GM12873 (cell line): ENCODE data around the gene NPEPL1.

ENCODE experiments used
- TF ChIP-seq, protein P1 (sequence below): IDR thresholded peaks from 2 replicates; pipeline ENCODE4 v1.5.1; 2012; ENCODE audit warnings: low read depth, mild to moderate bottlenecking, moderate library complexity, low read length, control low read depth; ENCODE audit not compliant: insufficient read depth; ENCODE audit errors: missing control alignments

Gene NPEPL1

GRCh38 chr20:58713801-58714339 lies 21.3 kb downstream of the NPEPL1 start:
- TF ChIP-seq, protein P1, sequence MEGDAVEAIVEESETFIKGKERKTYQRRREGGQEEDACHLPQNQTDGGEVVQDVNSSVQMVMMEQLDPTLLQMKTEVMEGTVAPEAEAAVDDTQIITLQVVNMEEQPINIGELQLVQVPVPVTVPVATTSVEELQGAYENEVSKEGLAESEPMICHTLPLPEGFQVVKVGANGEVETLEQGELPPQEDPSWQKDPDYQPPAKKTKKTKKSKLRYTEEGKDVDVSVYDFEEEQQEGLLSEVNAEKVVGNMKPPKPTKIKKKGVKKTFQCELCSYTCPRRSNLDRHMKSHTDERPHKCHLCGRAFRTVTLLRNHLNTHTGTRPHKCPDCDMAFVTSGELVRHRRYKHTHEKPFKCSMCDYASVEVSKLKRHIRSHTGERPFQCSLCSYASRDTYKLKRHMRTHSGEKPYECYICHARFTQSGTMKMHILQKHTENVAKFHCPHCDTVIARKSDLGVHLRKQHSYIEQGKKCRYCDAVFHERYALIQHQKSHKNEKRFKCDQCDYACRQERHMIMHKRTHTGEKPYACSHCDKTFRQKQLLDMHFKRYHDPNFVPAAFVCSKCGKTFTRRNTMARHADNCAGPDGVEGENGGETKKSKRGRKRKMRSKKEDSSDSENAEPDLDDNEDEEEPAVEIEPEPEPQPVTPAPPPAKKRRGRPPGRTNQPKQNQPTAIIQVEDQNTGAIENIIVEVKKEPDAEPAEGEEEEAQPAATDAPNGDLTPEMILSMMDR: no peak

- TF ChIP-seq, protein P1: no peak
Measured at GRCh38 chr20:58714340-58714922, 21.8 kb downstream of the NPEPL1 start.

DNA sequence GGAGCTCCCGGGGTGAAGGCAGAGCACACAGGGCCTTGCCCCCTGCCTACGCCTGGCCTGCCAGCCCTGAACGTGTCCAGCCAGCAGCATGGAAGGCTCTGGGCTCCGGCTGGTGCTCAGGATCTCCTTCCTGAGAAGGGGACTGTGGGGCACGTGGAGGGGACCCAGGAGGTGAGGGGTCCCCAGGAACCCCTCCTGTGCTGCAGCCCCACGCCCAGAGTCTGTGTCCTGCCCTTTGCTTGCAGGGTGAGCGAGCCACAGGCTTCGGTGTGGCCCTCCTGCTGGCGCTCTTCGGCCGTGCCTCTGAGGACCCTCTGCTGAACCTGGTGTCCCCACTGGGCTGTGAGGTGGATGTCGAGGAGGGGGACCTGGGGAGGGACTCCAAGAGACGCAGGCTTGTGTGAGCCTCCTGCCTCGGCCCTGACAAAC lies 22.3 kb downstream of the NPEPL1 start:
- TF ChIP-seq, protein P1: no peak

DNA sequence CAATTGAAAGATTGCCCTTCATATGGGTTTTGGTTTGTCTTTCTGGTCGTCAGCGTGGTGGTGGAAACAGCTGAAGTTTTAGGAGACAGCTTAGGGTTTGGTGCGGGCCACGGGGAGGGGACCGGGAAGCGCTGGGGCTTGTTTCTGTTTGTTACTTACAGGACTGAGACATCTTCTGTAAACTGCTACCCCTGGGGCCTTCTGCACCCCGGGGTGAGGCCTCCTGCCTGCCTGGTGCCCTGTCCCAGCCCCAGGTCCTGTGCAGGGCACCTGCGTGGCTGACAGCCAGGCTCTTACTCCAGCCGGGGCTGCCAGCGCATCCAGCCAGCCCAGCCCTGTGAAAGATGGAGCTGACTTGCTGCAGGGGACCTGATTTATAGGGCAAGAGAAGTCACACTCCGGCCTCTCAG lies 22.8 kb downstream of the NPEPL1 start:
- TF ChIP-seq, protein P1: no peak

DNA sequence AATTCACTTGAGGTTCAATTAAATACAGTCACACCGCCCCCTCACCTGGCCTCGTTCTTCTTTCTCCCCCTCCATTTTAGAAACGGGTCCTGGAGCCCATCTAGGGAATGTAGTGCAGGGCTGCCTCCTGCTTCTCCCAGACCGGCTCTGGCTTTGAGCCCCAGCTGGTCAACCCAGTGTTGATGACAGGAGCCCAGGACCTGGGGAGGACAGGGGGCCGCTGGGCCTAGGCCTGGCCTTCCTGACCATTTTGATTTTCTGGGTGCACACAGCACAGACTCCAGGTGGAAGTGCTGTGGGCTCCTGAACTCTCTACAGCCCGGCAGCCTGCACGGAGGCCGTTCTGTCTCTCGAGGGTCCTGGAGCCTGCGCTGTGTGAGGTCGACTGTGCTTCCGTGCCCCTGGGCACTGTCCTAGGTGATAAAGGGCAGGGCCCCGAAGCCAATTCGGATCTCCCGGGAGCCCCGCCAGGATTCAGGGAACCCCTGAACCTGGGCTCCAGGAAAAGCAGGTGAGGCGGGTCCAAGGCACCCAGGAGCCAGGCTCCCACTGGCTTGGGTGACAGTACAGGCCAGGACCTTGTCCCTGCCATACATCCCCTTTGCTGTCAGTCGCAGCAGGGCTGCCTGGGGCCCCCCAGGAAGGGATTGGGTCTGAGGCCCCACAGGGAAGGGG lies 23.3 kb downstream of the NPEPL1 start:
- TF ChIP-seq, protein P1: no peak

GRCh38 chr20:58716476-58717277 lies 24.1 kb downstream of the NPEPL1 start:
- TF ChIP-seq, protein P1: no peak

DNA sequence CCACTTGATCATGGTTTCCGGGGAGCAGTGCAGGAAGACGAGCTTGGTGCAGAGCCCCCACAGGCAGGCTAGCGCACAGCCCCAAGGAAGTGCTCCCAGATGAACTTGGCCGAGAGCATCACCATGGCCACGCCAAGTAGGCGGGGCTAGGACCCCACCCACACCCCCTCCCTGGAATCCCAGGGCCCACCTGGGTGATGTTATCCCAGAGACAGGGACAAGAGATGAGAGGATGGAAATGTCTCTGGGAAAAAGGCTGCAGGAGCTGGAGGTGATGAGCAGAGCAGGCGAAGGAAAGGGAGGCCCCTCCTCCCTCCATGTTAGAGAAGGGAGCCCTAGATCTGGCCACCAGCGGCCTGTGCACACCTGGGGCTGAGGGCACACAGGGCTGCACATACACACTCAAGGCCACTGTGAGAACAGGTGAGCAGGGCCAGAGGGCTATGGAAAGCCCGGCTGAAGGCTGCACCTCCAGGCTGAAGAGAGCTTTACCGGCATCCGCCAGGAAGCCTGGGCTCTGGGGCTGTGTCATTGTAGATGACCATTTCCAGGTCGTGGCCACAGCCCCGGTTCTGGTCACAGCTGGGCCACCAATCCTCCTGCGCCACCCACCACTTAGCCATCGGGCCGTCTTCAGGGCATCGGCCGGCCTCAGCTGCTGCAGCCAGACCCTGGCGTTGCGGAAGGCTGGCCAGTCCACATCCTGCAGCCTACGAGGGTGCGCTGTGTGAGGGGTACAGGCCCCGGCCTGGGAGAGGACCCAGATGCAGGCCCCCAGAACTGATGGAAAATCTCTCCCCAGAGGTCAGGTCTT lies 24.9 kb downstream of the NPEPL1 start:
- TF ChIP-seq, protein P1: no peak
